ENCODE measurements around the gene LRMDA.
A peak's percentile ranks its signal among the peaks of the same experiment; 100 is the strongest.
"Not testable (repeated sequence)": the region's sequence is repeated elsewhere in the genome, so short reads cannot be mapped to it uniquely, and the experiment has no call there.

LRMDA gene

GRCh38 chr10:75508814-75509306, 77.4 kb downstream of the LRMDA start:
- peak; percentile 92 for DNase-seq

DNA sequence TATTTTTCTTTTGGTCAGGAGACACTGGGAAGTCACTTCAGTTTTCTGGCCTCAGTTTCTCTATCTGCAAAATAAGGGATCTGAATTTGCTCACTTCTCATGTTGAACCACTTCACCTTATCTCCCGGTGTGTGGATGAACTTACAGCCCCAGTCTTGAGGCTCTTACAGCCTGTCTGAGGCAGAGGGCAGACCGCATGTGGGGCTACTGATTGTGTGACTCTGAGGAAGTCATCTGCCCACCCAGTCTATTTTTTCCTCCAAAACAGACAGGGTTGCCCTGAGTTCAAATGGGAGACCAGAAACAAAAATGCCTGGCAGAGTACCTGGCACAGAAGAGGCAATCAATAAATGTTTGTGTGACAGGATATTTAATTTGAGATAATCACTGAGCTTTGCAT, 78.3 kb downstream of the LRMDA start:
- no peak for DNase-seq

GRCh38 chr10:75511011-75511410, 79.6 kb downstream of the LRMDA start:
- no peak for DNase-seq

DNA sequence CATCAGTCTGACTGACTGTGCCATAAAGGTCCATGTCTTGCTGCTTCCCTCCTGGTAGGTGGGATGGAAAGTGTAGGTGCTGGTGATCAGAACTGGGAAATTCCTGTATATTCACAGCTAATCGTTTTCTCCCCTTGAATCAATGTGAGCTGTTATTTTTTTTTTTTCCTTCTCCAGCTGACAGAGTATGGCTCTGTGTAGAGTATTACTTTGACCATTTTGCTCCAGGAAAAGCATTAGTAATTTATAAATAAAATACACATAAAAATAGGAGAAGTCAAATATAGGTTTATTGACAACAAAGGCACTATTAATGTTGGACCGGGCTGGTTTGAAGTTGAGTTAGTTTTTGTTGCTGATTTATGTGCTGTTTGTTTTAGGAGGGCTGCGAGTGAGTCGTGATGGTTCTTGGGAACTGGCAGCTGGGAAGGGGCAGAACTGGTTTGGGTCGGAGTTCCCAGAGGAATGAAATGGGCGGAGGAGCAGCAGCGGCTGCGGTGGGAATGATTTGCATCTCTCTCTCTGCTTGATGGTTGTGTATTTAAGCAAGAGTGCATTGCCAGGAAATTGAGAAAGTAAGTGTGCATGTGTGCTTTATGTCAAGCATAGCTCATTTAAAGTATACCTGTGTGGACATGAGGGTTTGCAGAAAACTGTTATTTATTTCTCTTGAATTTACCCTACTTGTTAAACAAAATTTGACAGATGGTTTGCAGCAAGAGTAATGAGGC, 80.9 kb downstream of the LRMDA start:
- DNase-seq: peak; percentile 50

DNA sequence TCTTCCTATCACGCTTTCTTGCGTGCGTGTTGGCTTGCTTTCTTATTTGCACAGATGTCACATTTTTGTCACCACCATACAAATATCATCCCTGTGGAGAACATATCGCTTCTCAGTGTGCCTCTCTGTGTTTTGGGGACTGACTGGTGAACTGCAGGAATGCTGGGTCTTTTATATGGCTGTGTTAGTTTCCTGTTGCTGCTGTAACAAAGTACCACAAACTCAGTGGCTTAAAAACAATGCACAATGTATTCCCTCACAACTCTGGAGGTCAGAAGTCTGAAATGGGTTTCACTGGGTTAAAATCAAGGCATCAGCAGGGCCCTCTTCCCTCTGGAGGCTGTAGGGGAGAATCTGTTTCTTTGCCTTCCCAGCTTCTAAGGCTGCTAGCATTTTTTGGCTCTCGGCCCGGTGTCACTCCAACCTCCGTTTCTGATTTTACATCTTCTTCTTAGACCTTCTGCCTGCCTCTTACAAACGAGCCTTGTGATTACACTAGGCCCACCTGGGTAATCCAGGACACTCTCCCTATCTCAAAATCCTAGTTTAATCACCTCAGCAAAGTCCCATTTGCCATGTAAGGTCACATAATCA, 82.0 kb downstream of the LRMDA start:
- no peak for DNase-seq

- DNase-seq: no peak
Measured at GRCh38 chr10:75514830-75515229, 83.4 kb downstream of the LRMDA start.

DNA sequence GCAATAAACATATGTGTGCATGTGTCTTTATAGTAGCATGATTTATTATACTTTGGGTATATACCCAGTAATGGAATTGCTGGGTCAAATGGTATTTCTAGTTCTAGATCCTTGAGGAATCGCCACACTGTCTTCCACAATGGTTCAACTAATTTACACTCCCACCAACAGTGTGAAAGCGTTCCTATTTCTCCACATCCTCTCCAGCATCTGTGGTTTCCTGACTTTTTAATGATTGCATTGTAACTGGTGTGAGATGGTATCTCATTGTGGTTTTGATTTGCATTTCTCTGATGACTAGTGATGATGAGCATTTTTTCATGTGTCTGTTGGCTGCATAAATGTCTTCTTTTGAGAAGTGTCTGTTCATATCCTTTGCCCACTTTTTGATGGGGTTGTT, 84.7 kb downstream of the LRMDA start:
- DNase-seq: not testable (repeated sequence)

- DNase-seq: not testable (repeated sequence)
Measured at GRCh38 chr10:75519213-75519612, 87.8 kb downstream of the LRMDA start.

GRCh38 chr10:75521194-75521829, 89.9 kb downstream of the LRMDA start:
- not testable (repeated sequence) for DNase-seq

GRCh38 chr10:75525067-75525466, 93.6 kb downstream of the LRMDA start:
- DNase-seq: no peak

DNA sequence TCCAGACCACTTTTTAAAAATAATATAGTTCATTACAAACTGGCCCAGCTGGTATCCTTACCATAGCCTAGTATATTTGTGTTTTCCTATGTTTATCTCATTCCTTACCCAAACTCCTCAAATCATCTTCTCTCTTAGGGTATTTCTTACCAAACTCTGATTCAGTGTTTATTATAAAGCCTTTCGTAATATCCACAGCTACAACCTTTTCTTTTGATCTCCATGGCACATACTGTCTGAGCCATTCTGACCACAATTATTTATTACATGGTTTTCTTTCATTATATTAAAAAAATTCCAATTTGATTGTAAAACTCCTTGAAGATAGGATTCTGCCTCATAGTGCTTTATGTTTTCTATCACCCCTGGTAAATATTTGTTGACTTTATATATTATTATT, 94.2 kb downstream of the LRMDA start:
- peak; percentile 28 for DNase-seq

- no peak for DNase-seq
Measured at GRCh38 chr10:75527542-75527941, 96.1 kb downstream of the LRMDA start.

DNA sequence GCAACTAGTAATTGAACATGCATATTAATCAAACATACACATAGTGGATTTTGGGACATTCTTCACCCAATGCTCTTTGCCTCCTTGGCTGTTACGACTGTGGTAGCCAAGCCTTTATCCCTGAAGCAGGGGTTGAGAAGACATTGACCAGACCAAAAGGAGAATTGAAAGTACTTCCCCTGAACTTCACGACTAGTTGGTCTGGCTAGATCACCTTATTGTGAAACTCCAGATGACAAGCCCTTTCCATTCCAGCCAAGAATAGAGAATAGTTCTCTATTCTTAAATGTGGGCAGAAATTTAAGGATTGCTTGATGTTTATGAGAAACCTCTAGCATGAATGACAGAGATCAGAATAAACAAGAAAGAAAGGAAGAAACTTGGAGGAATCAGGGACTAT, 97.0 kb downstream of the LRMDA start:
- no peak for DNase-seq

DNA sequence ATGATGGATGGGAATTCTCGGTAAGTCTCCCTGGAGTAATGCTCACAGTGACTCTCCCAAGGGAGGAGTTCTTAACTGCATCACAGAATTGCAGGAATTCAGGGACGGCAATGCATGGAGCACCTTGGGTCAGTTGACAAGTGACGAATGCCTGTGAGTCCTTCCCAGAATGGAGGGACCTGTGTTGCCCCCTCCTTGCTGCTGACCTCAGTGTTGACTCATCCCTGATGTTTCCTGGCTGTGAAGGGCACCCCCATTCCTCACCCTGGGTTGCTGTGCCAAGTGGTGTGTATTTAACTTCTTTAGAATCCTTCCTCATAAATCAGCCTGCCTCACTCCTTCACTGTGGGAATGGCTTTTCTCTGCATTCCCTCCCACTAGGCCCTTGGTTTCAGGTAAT, 98.9 kb downstream of the LRMDA start:
- DNase-seq: peak; percentile 72

GRCh38 chr10:75531571-75532031, 100.2 kb downstream of the LRMDA start:
- DNase-seq: peak; percentile 25

- peak; percentile 68 for DNase-seq
Measured at GRCh38 chr10:75532253-75532924, 101.0 kb downstream of the LRMDA start.

- DNase-seq: no peak
Measured at GRCh38 chr10:75538144-75538543, 106.7 kb downstream of the LRMDA start.

- no peak for DNase-seq
Measured at GRCh38 chr10:75538765-75539164, 107.3 kb downstream of the LRMDA start.

DNA sequence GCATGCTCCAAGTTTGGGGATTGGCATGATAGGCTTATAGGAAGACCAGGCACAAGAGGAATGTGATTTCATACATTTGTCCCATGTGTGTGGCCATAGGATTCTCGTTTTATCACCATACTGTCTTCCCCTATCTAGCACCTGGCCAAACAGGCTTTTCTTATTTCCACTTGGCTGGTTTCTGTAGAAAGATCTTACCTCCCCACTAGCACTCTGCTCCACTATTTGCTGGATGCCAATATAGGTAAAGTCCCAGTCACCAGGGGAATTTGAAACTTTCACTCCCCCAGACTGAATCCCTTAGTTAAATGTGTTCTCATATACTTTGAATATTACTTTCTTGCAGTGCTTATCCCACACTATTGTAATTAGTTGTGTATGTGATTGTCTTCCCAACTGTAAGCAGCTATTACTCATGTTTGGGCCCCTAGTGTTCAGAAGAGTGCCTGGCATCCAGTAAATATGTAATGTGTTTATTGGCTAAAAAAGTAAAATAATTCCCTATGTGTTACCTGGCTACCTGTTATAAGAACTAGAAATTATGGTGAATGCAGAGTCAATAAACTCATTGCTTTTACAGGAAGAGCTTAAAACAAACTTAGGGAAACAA, 109.0 kb downstream of the LRMDA start:
- DNase-seq: no peak

DNA sequence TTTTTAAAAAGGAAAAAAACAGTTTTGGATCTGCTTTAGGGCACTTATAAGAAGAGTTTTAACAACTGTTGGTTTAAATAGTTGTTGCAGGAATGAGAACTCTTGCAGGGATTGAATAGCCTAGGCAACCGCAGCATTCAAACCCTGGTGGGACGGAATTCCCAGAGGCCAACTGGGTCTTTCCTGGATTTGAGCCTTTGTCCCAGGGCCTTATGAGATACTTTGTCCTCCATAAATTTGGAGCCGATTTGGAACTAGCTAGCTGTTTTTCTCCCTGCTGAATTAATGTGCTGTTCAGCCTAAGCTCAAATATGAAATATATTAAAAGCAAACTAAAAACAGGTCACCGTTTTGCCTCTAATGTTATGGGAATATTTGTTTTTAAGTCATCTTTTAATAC, 109.6 kb downstream of the LRMDA start:
- no peak for DNase-seq

DNA sequence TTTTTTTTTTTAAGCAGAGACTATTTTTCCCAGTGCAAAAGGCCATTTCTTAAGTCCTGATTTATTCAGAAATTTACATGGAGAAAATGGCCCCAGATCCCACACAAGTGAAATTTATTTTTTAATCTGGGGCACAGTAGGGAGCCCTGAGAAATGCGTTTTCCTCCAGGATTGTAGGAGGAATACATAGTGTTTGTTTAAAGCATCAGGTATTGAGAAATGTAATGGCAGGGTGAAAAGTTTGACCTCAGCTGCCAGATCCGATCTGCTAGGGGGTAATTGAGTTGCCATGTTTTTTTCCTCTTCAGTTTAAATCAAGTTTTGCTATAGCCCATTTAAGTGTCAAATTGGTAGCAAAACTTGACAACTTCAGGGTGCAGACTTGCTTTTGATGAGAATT, 110.0 kb downstream of the LRMDA start:
- no peak for DNase-seq

GRCh38 chr10:75542084-75542483, 110.7 kb downstream of the LRMDA start:
- DNase-seq: peak; percentile 76

GRCh38 chr10:75542906-75543305, 111.5 kb downstream of the LRMDA start:
- peak; percentile 93 for DNase-seq

All from fibroblast of skin of abdomen (primary cell).